ENCODE data around the gene PHGDH.

PHGDH gene

DNA sequence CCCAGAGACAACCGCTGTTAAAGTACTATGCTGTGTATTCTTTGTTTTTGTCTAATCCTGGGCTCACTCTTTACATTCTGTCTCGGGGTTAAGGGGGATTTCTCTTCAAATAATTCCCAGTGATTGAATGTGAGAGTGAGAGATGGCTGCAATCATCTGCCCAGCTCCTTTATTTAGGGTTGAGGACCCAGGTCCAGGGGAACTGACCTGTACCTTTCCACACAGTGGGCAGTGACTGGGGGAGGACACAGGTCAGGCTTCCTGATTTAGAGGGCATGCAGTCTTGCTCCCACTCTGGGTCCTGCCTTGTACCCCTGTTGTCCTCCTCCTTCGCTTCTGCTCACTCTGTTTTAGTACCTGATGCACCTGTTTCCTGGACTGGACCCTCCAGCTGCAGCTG is 22.0 kb downstream of the PHGDH start:
- DNase-seq, result no peak

DNA sequence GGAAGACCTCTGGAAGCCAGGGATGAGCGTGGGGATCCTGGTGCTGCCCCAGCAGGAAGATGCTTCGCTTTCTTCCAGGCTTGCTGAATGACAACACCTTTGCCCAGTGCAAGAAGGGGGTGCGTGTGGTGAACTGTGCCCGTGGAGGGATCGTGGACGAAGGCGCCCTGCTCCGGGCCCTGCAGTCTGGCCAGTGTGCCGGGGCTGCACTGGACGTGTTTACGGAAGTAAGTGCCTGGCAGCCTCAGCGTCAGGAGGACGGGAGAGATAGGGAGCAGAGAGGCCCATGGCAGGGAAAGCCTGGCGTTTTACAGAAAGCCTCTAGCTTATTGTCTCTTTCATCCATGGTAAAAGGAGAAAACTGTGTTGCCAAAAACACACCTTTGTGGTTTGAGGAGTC is 23.5 kb downstream of the PHGDH start:
- no peak for DNase-seq

- DNase-seq, result no peak
These were observed 24.9 kb downstream of the PHGDH start for GRCh38 chr1:119736649-119737039.

GRCh38 chr1:119737040-119737682 is 25.4 kb downstream of the PHGDH start:
- DNase-seq, result no peak

- DNase-seq, result no peak
These were observed 26.5 kb downstream of the PHGDH start for GRCh38 chr1:119738100-119738720.

GRCh38 chr1:119739150-119739549 is 27.4 kb downstream of the PHGDH start:
- DNase-seq, result no peak

GRCh38 chr1:119740261-119740660 is 28.5 kb downstream of the PHGDH start:
- no peak for DNase-seq

DNA sequence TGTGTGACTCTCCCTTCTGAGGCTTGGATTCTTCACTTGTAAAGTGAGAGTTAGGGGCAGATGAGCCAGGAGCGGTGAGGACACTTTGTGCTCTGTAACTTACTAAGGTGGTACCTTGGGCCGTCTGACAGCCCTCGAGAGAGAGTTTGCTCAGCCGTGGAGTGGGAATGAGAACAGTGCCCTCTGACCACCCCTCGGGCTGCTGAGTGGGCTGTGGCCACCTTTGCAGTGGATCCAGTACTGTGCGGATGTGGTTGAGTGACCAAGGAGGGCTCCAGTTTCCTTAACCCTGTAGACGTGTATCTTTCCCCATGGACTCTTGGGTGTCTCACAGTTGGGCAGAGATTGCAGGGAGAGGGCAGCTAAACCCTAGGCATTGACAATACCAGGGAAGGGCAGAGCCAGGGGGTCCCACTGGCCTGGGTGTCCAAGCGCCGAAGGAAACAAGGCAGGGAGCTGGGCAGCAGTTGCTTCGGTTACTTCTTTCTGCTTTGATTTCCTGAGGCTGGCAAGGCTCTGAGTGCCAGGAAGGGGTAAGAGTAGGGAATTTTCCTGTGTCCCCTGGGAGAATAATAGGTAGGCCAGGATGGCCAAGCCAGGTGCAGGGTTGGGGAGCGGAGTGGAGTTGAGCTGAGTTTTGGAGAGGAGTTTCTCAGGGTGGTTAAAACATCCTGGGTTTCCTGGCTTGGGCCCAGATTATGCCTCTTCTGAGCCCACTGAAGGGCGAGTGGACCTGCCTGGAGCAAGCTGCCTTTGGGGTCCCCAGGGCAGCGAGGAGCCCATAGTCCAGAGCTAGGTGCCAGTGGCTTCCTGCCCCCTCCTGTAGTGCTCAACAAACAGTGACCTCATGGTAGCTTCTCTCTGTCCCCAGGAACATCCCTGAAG is 29.4 kb downstream of the PHGDH start:
- DNase-seq, result no peak

DNA sequence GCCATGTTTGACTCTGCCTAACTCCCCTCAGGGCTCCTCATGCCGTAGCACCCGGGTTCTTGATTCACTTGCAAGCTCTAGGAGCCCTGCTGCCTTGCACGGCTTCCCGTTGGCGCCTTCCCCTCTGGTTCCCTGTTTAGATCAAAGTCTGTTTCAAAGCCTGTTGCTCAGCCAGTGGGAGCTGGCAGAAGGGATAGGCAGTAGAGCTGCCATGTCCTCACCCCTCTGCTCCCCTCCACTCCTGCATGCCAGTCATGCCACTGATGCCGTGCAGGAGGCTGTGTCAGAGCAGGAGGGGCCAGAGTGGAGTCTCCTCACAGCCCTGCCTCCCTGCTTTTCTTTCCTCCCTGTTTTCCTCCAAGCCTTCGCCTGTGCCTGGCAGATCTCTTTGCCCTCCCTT is 30.5 kb downstream of the PHGDH start:
- no peak for DNase-seq

DNA sequence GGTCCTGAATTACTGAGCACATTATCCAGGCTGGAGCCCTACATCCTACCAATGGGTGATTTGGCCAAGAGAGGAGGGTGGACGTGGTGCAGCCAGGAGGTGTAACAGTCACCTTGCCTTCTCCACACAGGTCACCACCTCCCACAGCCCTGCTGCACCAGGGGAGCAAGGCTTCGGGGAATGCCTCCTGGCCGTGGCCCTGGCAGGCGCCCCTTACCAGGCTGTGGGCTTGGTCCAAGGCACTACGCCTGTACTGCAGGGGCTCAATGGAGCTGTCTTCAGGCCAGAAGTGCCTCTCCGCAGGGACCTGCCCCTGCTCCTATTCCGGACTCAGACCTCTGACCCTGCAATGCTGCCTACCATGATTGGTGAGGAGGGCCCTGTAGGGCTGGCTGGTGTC is 30.9 kb downstream of the PHGDH start:
- no peak for DNase-seq

GRCh38 chr1:119743308-119743707 is 31.6 kb downstream of the PHGDH start:
- DNase-seq, result no peak

- peak; percentile 25 for DNase-seq
These were observed 32.3 kb downstream of the PHGDH start for GRCh38 chr1:119743776-119744597.

DNA sequence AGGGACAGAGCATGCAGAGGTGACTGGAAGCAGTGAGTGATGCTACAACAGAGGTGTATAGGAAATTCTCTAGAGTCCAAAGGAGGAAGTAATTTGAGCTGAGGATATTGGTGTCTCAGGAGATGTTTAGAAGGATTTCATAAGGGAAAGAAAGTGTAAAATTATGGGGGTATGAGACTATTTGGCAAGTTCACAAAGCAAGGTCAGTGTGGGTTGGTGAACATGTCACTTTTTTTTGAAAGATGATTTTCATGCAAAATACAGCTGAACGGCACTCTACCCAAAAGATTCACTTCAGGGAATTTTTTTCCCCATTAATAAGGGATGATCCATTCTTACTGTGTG is 32.8 kb downstream of the PHGDH start:
- DNase-seq, result no peak

GRCh38 chr1:119745034-119745433 is 33.3 kb downstream of the PHGDH start:
- no peak for DNase-seq

DNA sequence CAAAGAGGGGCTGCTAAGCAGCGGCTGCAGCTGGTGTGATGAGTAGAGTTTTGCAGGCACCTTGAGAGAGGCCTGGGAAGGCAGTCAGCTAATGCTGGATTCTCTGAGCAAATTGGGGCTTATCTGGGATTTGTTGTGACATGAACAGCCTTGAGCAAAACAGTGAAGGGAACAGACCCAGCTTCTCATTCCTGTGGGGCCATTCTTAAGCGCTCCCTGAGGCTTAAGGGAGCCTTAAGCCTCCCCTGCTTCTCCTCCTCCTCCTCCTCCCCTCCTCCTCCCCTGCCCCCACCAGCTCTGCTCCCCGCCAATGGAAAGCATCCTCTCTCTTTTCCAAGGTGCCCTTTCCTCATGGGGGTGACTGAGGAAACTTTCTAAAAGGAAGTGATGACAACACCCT is 35.7 kb downstream of the PHGDH start:
- DNase-seq, result no peak

- no peak for DNase-seq
These were observed 36.3 kb downstream of the PHGDH start for GRCh38 chr1:119748040-119748439.

GRCh38 chr1:119752592-119752991 is 40.9 kb downstream of the PHGDH start:
- no peak for DNase-seq

- peak; percentile 13 for DNase-seq
These were observed 46.9 kb downstream of the PHGDH start for GRCh38 chr1:119758584-119758983.

DNA sequence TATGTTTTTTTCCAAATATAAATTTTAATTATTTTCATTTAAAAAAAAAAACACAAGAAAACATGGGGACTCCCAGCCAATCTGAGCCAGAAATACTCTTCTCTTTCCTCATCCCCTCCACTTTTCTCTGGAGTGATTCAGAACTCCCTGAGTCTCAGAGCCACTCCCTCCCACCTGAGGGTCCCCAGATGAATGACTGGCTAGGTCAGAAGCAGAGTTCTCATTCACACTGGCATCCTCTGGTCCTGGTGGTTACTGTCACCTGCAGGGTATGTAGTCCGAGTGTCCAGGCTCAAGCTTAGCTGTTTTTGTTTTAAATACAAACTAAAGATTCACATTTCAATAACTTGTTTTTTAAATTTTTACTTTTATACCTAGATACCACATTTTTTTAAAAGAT is 50.7 kb downstream of the PHGDH start:
- no peak for DNase-seq

DNA sequence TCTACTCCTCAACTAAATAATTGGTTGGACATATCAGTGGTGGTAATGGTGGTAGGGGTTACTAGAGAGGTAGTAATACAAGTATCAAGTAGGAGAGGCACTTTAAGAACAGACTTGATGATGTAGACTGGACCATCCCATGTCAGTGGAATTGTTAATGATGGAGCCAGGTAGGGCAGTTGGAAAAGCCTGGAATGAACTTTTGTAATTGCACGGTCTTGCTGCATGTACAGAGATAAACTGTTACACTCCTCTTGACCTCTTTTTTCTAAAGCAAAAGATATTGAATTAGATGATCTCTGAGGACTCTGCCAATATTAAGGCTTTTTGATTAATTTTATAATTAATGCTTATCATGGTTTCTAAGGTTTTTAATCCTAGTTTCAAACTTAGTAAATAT is 51.2 kb downstream of the PHGDH start:
- no peak for DNase-seq

GRCh38 chr1:119764220-119764619 is 52.5 kb downstream of the PHGDH start:
- DNase-seq, result no peak

DNA sequence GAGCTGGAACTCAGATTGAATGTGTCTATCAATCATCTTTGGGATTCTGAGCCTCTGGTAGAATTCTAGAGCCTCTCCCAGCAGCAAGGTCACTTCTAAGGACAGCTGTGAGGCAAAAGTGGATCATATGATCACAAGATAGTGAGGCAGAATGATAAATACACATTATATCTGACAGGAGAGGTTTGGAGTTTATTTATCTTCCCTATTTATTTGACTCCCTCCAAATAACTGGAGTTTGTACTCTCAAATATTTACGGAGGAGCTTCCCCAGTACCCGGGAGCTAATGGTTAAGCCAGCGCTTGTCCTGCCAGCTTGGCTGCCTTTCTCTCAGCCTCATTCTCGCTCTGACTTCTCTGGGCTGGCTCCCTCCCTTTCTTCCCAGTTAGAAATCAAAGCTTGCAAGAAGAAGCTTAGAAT is 54.6 kb downstream of the PHGDH start:
- DNase-seq, result no peak

DNA sequence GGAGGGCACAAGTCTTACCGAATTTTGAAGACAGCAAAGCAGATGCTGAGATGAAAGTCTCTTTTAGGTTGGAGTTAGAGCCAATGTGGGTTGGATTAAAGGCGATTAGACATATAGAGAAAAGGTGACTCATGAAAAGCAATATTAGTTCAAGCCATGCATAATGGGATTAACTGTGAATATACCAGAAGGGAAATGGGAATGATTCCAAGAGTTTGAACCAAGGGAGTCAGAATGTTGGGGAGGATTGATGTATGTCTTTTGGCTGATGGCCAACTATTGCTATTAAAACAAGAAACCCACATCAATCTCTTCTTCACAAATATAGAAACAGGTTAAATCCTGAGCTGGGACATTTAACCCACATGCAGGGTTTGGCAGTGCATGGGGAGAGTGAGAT is 55.8 kb downstream of the PHGDH start:
- no peak for DNase-seq

Data from NK-92 treated with Interleukin-12 subunit alpha and Interleukin-12 subunit beta, amount 100 ng/mL, for 24 hours (cell line).